ENCODE results near the gene ASXL3.

The ASXL3 gene

GRCh38 chr18:33577685-33578517, at the start of gene ASXL3:
Gene ASXL3 (plus strand): TSS chr18:33578219. CDS start chr18:33578632, 413 bp downstream.
- H3K4me1 ChIP-seq = peaks cover 18% of the 10 kb centered on the region
- H3K36me3 ChIP-seq = no peaks in the 10 kb centered on the region
- no peaks in the 10 kb centered on the region for H4K20me1 ChIP-seq
- peaks cover 21% of the 10 kb centered on the region for H3K27me3 ChIP-seq
- peak within 1 kb of the TSS; percentile 77 for H3K4me2 ChIP-seq
- peak within 1 kb of the TSS; percentile 73 for H3K4me3 ChIP-seq
- H3K9ac ChIP-seq = peak within 1 kb of the TSS; percentile 74
- peaks cover 12% of the 10 kb centered on the region for H3K9me3 ChIP-seq
- peak within 1 kb of the TSS; percentile 66 for H3K27ac ChIP-seq
- TF ChIP-seq Cebpa-rat (IDR thresholded peaks at IDR 0.05) = no peak

- TF ChIP-seq Cebpa-rat (IDR thresholded peaks at IDR 0.05) = no peak
- Histone ChIP-seq H3K36me3 (no peaks in the 10 kb centered on the region), H4K20me1 (no peaks in the 10 kb centered on the region), H3K4me2 (no peak overlapping the region), H3K9ac (no peak overlapping the region), H3K9me3 (no peaks in the 10 kb centered on the region), H3K27me3 (no peaks in the 10 kb centered on the region), H3K27ac (no peak overlapping the region), H3K4me3 (no peak overlapping the region), H3K4me1 (no peaks in the 10 kb centered on the region)
Observed at GRCh38 chr18:33532978-33533377, 45.0 kb upstream of the ASXL3 start.

- no peak overlapping the region for H3K27ac ChIP-seq
- no peaks in the 10 kb centered on the region for H3K27me3 ChIP-seq
- no peaks in the 10 kb centered on the region for H4K20me1 ChIP-seq
- H3K4me1 ChIP-seq = peaks cover 19% of the 10 kb centered on the region
- H3K4me3 ChIP-seq = no peak overlapping the region
- no peaks in the 10 kb centered on the region for H3K9me3 ChIP-seq
- H3K4me2 ChIP-seq = no peak overlapping the region
- H3K9ac ChIP-seq = no peak overlapping the region
- TF ChIP-seq Cebpa-rat (IDR thresholded peaks at IDR 0.05) = no peak
- H3K36me3 ChIP-seq = no peaks in the 10 kb centered on the region
Observed at GRCh38 chr18:33536904-33537303, 41.1 kb upstream of the ASXL3 start.

- peaks cover 19% of the 10 kb centered on the region for H3K4me1 ChIP-seq
Observed at GRCh38 chr18:33538418-33539042, 39.5 kb upstream of the ASXL3 start.

GRCh38 chr18:33540392-33540791, 37.6 kb upstream of the ASXL3 start:
- H3K4me1 ChIP-seq = peaks cover 19% of the 10 kb centered on the region
- no peak for TF ChIP-seq Cebpa-rat (IDR thresholded peaks at IDR 0.05)
- no peaks in the 10 kb centered on the region for H3K9me3 ChIP-seq
- H3K9ac ChIP-seq = no peak overlapping the region
- H3K27me3 ChIP-seq = no peaks in the 10 kb centered on the region
- H3K27ac ChIP-seq = no peak overlapping the region
- H3K4me3 ChIP-seq = no peak overlapping the region
- H3K36me3 ChIP-seq = no peaks in the 10 kb centered on the region
- H3K4me2 ChIP-seq = peak overlapping the region; percentile 67
- no peaks in the 10 kb centered on the region for H4K20me1 ChIP-seq

More at GRCh38 chr18:33538418-33539042, 39.5 kb upstream of the ASXL3 start:
- Histone ChIP-seq H3K27ac (no peak overlapping the region), H3K4me3 (no peak overlapping the region), H3K36me3 (no peaks in the 10 kb centered on the region), H4K20me1 (no peaks in the 10 kb centered on the region), H3K9ac (no peak overlapping the region), H3K27me3 (no peaks in the 10 kb centered on the region), H3K4me2 (no peak overlapping the region), H3K9me3 (no peaks in the 10 kb centered on the region)
- no peak for TF ChIP-seq Cebpa-rat (IDR thresholded peaks at IDR 0.05)

GRCh38 chr18:33541316-33541715, 36.7 kb upstream of the ASXL3 start:
- Histone ChIP-seq H3K27ac (no peak overlapping the region), H3K36me3 (no peaks in the 10 kb centered on the region), H3K4me2 (no peak overlapping the region), H3K4me1 (peaks cover 19% of the 10 kb centered on the region), H3K9ac (no peak overlapping the region), H4K20me1 (no peaks in the 10 kb centered on the region), H3K9me3 (no peaks in the 10 kb centered on the region), H3K27me3 (no peaks in the 10 kb centered on the region), H3K4me3 (no peak overlapping the region)
- TF ChIP-seq Cebpa-rat (IDR thresholded peaks at IDR 0.05) = no peak

GRCh38 chr18:33556846-33557245, 21.2 kb upstream of the ASXL3 start:
- no peaks in the 10 kb centered on the region for H4K20me1 ChIP-seq
- no peaks in the 10 kb centered on the region for H3K36me3 ChIP-seq
- H3K4me1 ChIP-seq = peaks cover 6% of the 10 kb centered on the region
- no peaks in the 10 kb centered on the region for H3K9me3 ChIP-seq
- H3K4me2 ChIP-seq = no peak overlapping the region
- no peak overlapping the region for H3K4me3 ChIP-seq
- TF ChIP-seq Cebpa-rat (IDR thresholded peaks at IDR 0.05) = no peak
- H3K9ac ChIP-seq = no peak overlapping the region
- no peak overlapping the region for H3K27ac ChIP-seq
- H3K27me3 ChIP-seq = no peaks in the 10 kb centered on the region

- no peak overlapping the region for H3K4me2 ChIP-seq
- H3K9me3 ChIP-seq = no peaks in the 10 kb centered on the region
- H3K9ac ChIP-seq = no peak overlapping the region
- H4K20me1 ChIP-seq = no peaks in the 10 kb centered on the region
- H3K36me3 ChIP-seq = no peaks in the 10 kb centered on the region
- H3K27me3 ChIP-seq = no peaks in the 10 kb centered on the region
- no peak overlapping the region for H3K4me3 ChIP-seq
- TF ChIP-seq Cebpa-rat (IDR thresholded peaks at IDR 0.05) = no peak
- no peak overlapping the region for H3K27ac ChIP-seq
- H3K4me1 ChIP-seq = peaks cover 6% of the 10 kb centered on the region
Observed at GRCh38 chr18:33557706-33558105, 20.3 kb upstream of the ASXL3 start.

GRCh38 chr18:33558529-33558928, 19.5 kb upstream of the ASXL3 start:
- Histone ChIP-seq H3K4me1 (peaks cover 6% of the 10 kb centered on the region), H3K9ac (no peak overlapping the region), H3K27me3 (no peaks in the 10 kb centered on the region), H3K4me2 (no peak overlapping the region), H3K36me3 (no peaks in the 10 kb centered on the region), H3K27ac (no peak overlapping the region), H4K20me1 (no peaks in the 10 kb centered on the region), H3K4me3 (no peak overlapping the region), H3K9me3 (no peaks in the 10 kb centered on the region)
- TF ChIP-seq Cebpa-rat (IDR thresholded peaks at IDR 0.05) = no peak

GRCh38 chr18:33560686-33561370, 17.2 kb upstream of the ASXL3 start:
- Histone ChIP-seq H3K36me3 (no peaks in the 10 kb centered on the region), H3K9ac (no peak overlapping the region), H3K4me2 (0 out of 2 replicates have a peak overlapping the region, but pooled peaks have one; percentile 4), H3K27me3 (no peaks in the 10 kb centered on the region), H4K20me1 (no peaks in the 10 kb centered on the region), H3K27ac (0 out of 2 replicates have a peak overlapping the region, but pooled peaks have one; percentile 10), H3K4me1 (peaks cover 6% of the 10 kb centered on the region), H3K4me3 (no peak overlapping the region), H3K9me3 (no peaks in the 10 kb centered on the region)
- TF ChIP-seq Cebpa-rat (IDR thresholded peaks at IDR 0.05) = no peak
